SU-DHL-6 (cell line): Measurements from ENCODE around the gene HIPK4.

Source experiments
- H2AFZ ChIP-seq: fragments of 200-600 bp; sonication (generic); 2 replicates; pipeline ENCODE4 v1.6.1; 2014; ENCODE audit warnings: low read depth, mild to moderate bottlenecking, moderate library complexity, mixed read lengths, antibody characterized with exemption, low read length; ENCODE audit not compliant: severe bottlenecking
- H3F3A ChIP-seq: fragments of 200-600 bp; shearing (Covaris generic); 2 replicates; pipeline ENCODE4 v1.6.0; 2016; ENCODE audit warnings: antibody characterized with exemption, mild to moderate bottlenecking; ENCODE audit not compliant: insufficient read depth
- H3K27ac ChIP-seq: fragments of 200-600 bp; sonication (generic); 2 replicates; pipeline ENCODE4 v1.5.1; 2016; ENCODE audit warnings: low read depth, mild to moderate bottlenecking, low read length, moderate library complexity, mixed read lengths
- H3K27me3 ChIP-seq: fragments of 200-600 bp; sonication (generic), shearing (Covaris generic); 2 replicates; pipeline ENCODE4 v1.6.0; 2014; ENCODE audit warnings: mild to moderate bottlenecking, low read length
- H3K36me3 ChIP-seq: fragments of 200-600 bp; sonication (generic); 2 replicates; pipeline ENCODE4 v1.6.1; 2014; ENCODE audit warnings: mild to moderate bottlenecking, low read length, mixed read lengths
- H3K4me2 ChIP-seq: fragments of 300-600, 200-600 bp; shearing (Covaris generic), sonication (generic); 2 replicates; pipeline ENCODE4 v1.6.0; 2014; ENCODE audit warnings: low read length, low read depth, mild to moderate bottlenecking; ENCODE audit not compliant: poor library complexity, severe bottlenecking
- H3K4me3 ChIP-seq: fragments of 200-600 bp; sonication (generic); 2 replicates; pipeline ENCODE4 v1.5.1; 2014; ENCODE audit warnings: antibody characterized with exemption, low read length, mild to moderate bottlenecking, mixed read lengths; ENCODE audit not compliant: insufficient read depth, poor library complexity, severe bottlenecking
- H3K79me2 ChIP-seq: fragments of 200-600 bp; sonication (generic); 2 replicates; pipeline ENCODE4 v1.6.1; 2014; ENCODE audit warnings: mild to moderate bottlenecking, low read length, moderate library complexity; ENCODE audit not compliant: insufficient read depth
- H3K9ac ChIP-seq: fragments of 200-600 bp; sonication (generic); 2 replicates; pipeline ENCODE4 v1.7.0; 2014; ENCODE audit warnings: mild to moderate bottlenecking, low read length
- H3K9me2 ChIP-seq: fragments of 200-600 bp; sonication (generic); replicated peaks from 2 replicates; pipeline ENCODE4 v1.6.1; 2014; ENCODE audit warnings: low read length; ENCODE audit not compliant: insufficient read depth
- H3K9me3 ChIP-seq: fragments of 200-600 bp; sonication (generic); 2 replicates; pipeline ENCODE4 v1.6.1; 2014; ENCODE audit warnings: low read length, mixed read lengths; ENCODE audit not compliant: insufficient read depth
- H4K20me1 ChIP-seq: fragments of 200-600 bp; sonication (generic); 2 replicates; pipeline ENCODE4 v1.6.1; 2014; ENCODE audit warnings: low read depth, mild to moderate bottlenecking, antibody characterized with exemption, low read length, moderate library complexity, mixed read lengths
- CTCF ChIP-seq: fragments of 200-600 bp; sonication (generic); IDR thresholded peaks from one replicate; pipeline ENCODE4 v1.5.1; 2017; ENCODE audit warnings: antibody characterized with exemption, mild to moderate bottlenecking, low read length, moderate library complexity; ENCODE audit not compliant: insufficient read depth, poor library complexity, severe bottlenecking
- EZH2phosphoT487 ChIP-seq: fragments of 200-600 bp; sonication (generic), shearing (Covaris generic); conservative IDR thresholded peaks from 2 replicates; pipeline ENCODE4 v1.6.1; 2018; ENCODE audit warnings: mild to moderate bottlenecking, antibody characterized with exemption, low read length, moderate library complexity, mixed read lengths

The HIPK4 gene

GRCh38 chr19:40414542-40415535 lies 24.9 kb upstream of the HIPK4 start:
- Histone ChIP-seq H2AFZ (no peak overlapping the region), H3K9me3 (no peaks in the 10 kb centered on the region), H3K4me3 (no peak overlapping the region), H3K27me3 (no peaks in the 10 kb centered on the region), H3K36me3 (no peaks in the 10 kb centered on the region), H4K20me1 (no peaks in the 10 kb centered on the region), H3K9me2 (no peaks in the 10 kb centered on the region), H3K4me2 (no peak overlapping the region), H3K79me2 (no peaks in the 10 kb centered on the region), H3K9ac (no peak overlapping the region), H3F3A (no peaks in the 10 kb centered on the region), H3K27ac (no peak overlapping the region)
- TF ChIP-seq CTCF (no peak), EZH2phosphoT487 (no peak)

- H3F3A ChIP-seq, result no peaks in the 10 kb centered on the region
- no peak within 1 kb of the TSS for H3K9ac ChIP-seq
- no peaks in the 10 kb centered on the region for H4K20me1 ChIP-seq
- H3K27me3 ChIP-seq, result no peaks in the 10 kb centered on the region
- no peak within 1 kb of the TSS for H3K27ac ChIP-seq
- H3K9me3 ChIP-seq, result no peaks in the 10 kb centered on the region
- no peaks in the 10 kb centered on the region for H3K36me3 ChIP-seq
- no peaks in the 10 kb centered on the region for H3K9me2 ChIP-seq
- TF ChIP-seq EZH2phosphoT487, result no peak
- TF ChIP-seq CTCF, result no peak
- H3K4me2 ChIP-seq, result no peak within 1 kb of the TSS
- H3K4me3 ChIP-seq, result no peak within 1 kb of the TSS
- no peaks in the 10 kb centered on the region for H3K79me2 ChIP-seq
- H2AFZ ChIP-seq, result no peak within 1 kb of the TSS
Measured at GRCh38 chr19:40413291-40413845, 23.4 kb upstream of the HIPK4 start, which contains the start of gene PRX. Gene PRX, minus strand, starts transcription at chr19:40413378. Its CDS starts 5,446 bp downstream, at chr19:40407932.

GRCh38 chr19:40412866-40413265 lies 22.9 kb upstream of the HIPK4 start:
- Histone ChIP-seq H3K4me2 (no peak overlapping the region), H4K20me1 (no peaks in the 10 kb centered on the region), H3K9ac (no peak overlapping the region), H3K9me2 (no peaks in the 10 kb centered on the region), H3K27me3 (no peaks in the 10 kb centered on the region), H3K79me2 (no peaks in the 10 kb centered on the region), H3F3A (no peaks in the 10 kb centered on the region), H3K9me3 (no peaks in the 10 kb centered on the region), H3K36me3 (no peaks in the 10 kb centered on the region), H2AFZ (no peak overlapping the region), H3K27ac (no peak overlapping the region), H3K4me3 (no peak overlapping the region)
- TF ChIP-seq EZH2phosphoT487 (no peak), CTCF (no peak)
